SK-N-SH treated with all-trans-retinoic acid at 6 μM for 48 hours (cell line): ENCODE data around the gene SUFU.

Experiments
- OSR1 ChIP-seq: fragments of 250-450 bp; sonication (Bioruptor Pico); IDR thresholded peaks from 2 replicates; pipeline ENCODE4 v1.8.0; 2022; ENCODE audit warnings: moderate library complexity, mild to moderate bottlenecking, inconsistent platforms
- RARB ChIP-seq: fragments of 250-450 bp; sonication (Bioruptor Pico); IDR thresholded peaks from 2 replicates; pipeline ENCODE4 v1.8.0; 2021; ENCODE audit warnings: mild to moderate bottlenecking, moderate library complexity
- ZFP3 ChIP-seq: fragments of 250-450 bp; sonication (Bioruptor Pico); IDR thresholded peaks from 2 replicates; pipeline ENCODE4 v1.5.0; 2020; ENCODE audit warnings: mild to moderate bottlenecking, moderate library complexity
- TF ChIP-seq, protein P1 (sequence below): fragments of 250-450 bp; sonication (Bioruptor Pico); IDR thresholded peaks from 2 replicates; pipeline ENCODE4 v1.5.1; 2021; ENCODE audit warnings: mild to moderate bottlenecking, moderate library complexity

DNA sequence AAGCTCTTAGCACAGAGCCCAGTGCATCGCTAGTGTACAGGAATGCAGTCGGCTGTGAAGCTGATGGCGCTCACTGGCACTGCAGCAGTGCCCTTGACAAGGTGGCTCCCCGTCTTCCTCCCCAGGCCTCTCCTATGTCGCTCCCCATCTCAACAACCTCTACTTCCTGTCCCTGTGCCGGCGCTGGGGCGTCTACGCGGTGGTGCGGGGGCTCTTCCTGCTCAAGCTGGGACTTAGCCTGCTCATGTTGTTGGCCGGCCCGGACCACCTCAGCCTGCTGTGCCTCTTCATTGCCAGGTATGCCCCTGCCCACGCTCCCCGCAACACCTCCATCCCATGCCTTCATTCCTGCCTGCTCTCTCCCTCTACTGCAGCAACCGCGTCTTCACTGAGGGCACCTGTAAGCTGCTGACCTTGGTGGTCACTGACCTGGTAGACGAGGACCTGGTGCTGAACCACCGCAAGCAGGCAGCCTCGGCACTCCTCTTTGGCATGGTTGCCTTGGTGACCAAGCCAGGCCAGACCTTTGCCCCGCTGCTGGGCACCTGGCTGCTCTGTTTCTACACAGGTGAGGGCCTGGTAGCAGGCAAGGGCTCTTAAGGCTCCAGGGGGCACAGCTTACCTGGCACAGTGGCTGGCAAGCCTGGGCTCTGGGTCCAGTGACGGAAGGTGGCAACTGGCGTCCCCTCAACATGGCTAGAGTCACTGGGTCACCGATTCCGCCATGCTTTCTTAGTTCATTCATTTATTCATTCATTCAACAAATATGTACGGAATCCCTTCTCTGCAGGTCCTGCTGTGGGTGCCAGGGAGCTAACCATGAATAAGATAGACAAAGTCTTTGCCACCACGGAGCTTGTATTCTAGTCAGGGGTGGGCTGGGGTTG, 30.1 kb upstream of the SUFU start:
- TF ChIP-seq ZFP3, result no peak
- TF ChIP-seq OSR1 (CRISPR knock-in tag), result no peak
- TF ChIP-seq, protein P1, sequence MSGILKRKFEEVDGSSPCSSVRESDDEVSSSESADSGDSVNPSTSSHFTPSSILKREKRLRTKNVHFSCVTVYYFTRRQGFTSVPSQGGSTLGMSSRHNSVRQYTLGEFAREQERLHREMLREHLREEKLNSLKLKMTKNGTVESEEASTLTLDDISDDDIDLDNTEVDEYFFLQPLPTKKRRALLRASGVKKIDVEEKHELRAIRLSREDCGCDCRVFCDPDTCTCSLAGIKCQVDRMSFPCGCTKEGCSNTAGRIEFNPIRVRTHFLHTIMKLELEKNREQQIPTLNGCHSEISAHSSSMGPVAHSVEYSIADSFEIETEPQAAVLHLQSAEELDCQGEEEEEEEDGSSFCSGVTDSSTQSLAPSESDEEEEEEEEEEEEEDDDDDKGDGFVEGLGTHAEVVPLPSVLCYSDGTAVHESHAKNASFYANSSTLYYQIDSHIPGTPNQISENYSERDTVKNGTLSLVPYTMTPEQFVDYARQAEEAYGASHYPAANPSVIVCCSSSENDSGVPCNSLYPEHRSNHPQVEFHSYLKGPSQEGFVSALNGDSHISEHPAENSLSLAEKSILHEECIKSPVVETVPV, result no peak
- TF ChIP-seq RARB (CRISPR knock-in tag), result no peak
